GM21526 (cell line): Measurements from ENCODE around the gene FGA.

Experiments
- ATAC-seq: cut with Tn5 transposase; IDR thresholded peaks from one replicate; pipeline ENCODE4 v1.9.1; 2021; ENCODE audit warnings: moderate library complexity; ENCODE audit not compliant: unreplicated experiment, low FRiP score

Gene FGA

DNA sequence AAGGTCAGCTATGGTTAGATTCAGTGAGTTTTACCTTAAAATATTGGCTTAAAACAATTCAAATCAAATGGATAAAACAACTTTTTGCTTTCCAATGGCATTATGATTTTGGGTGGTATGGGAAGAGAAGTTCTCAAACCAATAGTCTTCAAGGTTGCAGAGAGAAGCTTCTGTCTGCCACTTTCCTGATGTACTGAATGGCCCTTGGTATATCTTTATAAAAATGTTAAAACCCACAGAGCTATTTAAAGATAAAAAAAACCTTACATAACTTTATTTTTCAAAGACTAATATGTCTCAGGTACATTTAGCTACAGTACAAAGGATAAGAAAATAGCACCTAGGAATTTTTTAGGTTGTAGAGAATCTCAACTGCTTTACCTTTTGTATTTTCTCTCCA lies 6.9 kb downstream of the FGA start:
- ATAC-seq, result no peak

DNA sequence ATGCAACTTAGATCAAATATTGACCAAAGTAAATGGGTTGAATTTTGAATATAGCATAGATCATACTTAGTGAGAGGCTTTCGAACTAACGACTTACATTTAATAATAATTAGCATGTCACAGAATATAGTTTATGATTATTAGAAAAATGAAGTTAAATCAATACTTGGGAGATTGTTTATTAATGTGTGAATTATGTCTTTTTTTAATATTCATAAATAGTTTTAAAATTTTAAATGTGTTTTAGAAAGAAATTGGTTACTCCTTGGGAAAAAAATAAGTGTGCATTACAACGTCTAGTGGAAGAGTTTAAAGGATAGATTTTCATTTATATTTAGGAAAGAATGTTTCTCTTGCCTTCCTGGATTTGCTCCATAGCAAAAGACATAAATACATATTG lies 7.3 kb downstream of the FGA start:
- no peak for ATAC-seq

DNA sequence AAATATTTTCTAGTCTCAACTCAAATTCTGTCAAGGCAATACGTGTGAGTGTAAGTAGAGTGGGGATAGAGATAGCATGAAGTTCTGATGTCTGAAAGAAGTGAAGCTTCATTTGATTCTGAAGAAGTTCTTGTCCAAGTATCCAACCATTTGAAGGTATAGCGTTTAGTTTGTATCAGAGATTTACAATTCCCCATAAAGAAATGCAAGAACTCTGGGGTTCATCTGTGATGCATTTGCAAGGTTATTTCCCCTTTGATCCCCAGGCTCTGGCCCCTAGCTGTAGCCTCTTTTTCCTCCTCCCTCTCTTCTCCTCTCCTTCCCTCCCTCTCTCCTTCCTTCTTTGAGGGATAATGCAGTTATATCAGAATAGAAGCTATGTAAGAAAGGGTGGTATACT lies 7.8 kb downstream of the FGA start:
- no peak for ATAC-seq

DNA sequence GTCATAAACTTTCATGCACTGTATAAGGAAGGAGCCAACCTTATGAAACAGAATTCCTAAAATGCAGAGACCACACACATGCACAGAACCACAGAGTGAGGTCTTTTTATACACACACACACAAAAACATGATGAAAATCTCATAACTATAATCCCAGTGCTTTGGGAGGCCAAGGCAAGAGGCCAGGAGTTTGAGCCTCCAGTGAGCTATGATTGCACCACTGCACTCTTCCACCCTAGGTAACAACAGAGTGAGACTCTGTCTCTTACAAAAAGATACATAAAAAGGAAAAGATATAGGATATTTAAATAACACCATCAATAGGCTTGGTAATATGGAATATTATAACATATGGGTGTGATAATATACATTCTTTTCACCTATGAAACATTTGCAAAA lies 10.6 kb downstream of the FGA start:
- ATAC-seq, result no peak

DNA sequence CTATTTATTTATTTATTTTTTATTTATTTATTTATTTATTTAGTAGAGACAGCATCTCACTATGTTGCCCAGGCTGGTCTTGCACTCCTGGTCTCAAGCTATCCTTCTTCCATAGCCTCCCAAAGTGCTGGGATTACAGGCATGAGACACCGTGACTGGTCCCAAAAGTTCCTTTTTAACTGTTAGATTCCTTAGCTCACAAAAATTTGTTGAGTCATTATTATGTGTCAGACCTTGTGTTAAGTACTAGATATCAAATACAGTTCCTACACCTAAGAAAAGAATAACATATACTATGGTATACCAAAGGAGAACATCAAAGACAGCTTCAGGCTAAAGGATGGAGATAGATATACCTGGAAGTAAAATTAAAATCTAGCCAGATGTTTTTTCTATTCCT lies 11.6 kb downstream of the FGA start:
- no peak for ATAC-seq

DNA sequence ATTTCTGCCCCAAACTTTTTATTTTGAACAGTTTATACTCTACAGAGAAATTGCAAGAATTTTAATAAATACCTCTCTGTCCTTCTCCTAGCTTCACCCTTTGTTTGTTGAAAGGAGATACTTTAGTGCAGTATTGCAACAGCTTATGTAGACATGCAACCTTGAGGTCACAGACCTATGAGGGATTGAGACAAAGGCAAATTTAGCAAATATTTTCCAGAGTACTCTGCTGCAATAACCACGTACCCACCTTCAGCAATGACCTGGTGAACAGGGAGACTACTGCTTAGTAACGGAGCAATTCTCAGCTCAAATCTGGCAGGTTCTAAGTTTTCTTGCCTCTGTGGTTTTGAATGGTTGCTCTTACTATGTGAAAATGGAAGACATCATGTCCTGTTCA lies 13.2 kb downstream of the FGA start:
- no peak for ATAC-seq

DNA sequence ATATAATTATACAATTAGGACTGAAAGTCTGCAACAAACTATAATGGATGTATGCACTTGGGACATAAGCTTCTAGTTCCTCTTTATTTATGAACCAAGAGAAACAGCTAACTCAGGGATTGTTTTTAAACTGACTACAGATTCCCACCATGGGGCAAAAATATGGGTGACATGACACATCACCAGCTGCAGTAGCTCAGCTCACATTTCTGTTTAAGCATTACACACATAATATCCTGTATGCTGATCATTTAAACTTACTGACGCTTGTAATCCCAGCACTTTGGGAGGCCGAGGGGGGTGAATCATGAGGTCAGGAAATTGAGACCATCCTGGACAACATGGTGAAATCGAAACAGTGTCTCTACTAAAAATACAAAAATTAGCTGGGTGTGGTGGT lies 16.2 kb downstream of the FGA start:
- no peak for ATAC-seq

DNA sequence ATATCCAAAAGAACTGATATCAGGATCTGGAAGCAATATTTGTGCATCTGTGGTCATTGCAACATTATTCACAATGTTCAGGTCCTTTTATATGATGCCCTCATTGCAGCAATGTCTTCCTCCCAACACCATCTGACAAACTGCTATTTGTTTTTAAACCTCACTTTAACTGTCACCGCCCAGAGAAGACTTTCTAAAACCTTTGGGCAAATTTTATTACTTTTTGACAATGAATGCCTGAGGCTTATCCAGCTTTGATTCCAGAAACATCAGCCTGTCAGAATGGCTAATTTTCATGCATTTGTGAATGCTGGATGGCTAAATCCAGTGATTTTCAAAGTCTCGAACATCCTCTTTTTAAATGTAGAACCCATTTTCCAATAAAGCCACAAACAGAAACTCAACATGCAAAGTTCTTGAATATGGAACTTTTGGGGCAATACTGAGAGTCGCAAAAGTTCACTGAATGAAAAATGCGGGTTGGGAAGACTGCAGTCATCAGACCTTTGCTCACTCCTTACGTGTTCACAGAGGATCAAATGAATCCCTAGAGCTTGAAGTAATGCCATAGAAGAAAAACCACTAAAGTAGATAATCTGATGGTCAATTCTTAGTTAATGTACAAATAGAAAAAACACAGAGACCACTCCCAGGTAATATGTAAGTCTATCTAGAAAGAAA lies 17.2 kb downstream of the FGA start:
- ATAC-seq, result no peak

DNA sequence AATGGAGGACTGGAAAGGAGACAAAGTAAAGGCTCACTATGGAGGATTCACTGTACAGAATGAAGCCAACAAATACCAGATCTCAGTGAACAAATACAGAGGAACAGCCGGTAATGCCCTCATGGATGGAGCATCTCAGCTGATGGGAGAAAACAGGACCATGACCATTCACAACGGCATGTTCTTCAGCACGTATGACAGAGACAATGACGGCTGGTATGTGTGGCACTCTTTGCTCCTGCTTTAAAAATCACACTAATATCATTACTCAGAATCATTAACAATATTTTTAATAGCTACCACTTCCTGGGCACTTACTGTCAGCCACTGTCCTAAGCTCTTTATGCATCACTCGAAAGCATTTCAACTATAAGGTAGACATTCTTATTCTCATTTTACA lies 21.0 kb downstream of the FGA start:
- no peak for ATAC-seq

DNA sequence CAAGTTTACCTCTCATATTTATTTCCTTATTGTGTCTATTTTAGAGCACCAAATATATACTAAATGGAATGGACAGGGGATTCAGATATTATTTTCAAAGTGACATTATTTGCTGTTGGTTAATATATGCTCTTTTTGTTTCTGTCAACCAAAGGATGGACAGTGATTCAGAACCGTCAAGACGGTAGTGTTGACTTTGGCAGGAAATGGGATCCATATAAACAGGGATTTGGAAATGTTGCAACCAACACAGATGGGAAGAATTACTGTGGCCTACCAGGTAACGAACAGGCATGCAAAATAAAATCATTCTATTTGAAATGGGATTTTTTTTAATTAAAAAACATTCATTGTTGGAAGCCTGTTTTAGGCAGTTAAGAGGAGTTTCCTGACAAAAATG lies 21.5 kb downstream of the FGA start:
- ATAC-seq, result no peak

DNA sequence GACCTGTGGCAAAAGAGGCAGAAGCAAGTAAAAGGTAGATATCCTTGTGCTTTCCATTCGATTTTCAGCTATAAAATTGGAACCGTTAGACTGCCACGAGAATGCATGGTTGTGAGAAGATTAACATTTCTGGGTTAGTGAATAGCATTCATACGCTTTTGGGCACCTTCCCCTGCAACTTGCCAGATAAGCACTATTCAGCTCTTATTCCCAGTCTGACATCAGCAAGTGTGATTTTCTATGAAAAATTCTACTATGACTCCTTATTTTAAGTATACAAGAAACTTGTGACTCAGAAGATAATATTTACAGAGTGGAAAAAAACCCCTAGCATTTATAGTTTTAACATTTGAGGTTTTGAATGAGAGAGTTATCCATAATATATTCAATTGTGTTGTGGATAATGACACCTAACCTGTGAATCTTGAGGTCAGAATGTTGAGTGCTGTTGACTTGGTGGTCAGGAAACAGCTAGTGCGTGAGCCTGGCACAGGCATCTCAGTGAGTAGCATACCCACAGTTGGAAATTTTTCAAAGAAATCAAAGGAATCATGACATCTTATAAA lies 23.8 kb downstream of the FGA start:
- ATAC-seq, result no peak

DNA sequence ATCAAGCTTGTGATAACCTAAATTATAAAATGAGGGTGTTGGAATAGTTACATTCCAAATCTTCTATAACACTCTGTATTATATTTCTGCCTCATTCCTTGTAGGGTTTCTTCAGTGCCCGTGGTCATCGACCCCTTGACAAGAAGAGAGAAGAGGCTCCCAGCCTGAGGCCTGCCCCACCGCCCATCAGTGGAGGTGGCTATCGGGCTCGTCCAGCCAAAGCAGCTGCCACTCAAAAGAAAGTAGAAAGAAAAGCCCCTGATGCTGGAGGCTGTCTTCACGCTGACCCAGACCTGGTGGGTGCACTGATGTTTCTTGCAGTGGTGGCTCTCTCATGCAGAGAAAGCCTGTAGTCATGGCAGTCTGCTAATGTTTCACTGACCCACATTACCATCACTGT lies 24.8 kb downstream of the FGA start:
- no peak for ATAC-seq

DNA sequence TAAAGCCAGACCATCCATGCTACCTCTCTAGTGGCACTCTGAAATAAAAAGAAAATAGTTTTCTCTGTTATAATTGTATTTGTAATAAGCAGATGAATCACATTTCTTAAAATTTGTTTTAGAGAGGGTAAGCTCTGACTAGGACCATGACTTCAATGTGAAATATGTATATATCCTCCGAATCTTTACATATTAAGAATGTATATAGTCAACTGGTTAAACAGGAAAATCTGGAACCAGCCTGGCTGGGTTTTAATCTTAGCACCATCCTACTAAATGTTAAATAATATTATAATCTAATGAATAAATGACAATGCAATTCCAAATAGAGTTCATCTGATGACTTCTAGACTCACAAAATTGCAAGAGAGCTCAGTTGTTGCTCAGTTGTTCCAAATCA lies 26.2 kb downstream of the FGA start:
- no peak for ATAC-seq

DNA sequence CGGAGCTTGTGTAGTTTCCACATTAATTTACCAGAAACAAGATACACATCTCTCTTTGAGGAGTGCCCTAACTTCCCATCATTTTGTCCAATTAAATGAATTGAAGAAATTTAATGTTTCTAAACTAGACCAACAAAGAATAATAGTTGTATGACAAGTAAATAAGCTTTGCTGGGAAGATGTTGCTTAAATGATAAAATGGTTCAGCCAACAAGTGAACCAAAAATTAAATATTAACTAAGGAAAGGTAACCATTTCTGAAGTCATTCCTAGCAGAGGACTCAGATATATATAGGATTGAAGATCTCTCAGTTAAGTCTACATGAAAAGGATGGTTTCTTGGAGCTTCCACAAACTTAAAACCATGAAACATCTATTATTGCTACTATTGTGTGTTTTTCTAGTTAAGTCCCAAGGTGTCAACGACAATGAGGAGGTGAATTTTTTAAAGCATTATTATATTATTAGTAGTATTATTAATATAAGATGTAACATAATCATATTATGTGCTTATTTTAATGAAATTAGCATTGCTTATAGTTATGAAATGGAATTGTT lies 27.8 kb downstream of the FGA start, which contains the start of gene FGB:
Gene FGB (plus strand): TSS at position 315 of the 558 bp plus-strand sequence. CDS start 8 bp downstream, at position 323.
- no peak for ATAC-seq

DNA sequence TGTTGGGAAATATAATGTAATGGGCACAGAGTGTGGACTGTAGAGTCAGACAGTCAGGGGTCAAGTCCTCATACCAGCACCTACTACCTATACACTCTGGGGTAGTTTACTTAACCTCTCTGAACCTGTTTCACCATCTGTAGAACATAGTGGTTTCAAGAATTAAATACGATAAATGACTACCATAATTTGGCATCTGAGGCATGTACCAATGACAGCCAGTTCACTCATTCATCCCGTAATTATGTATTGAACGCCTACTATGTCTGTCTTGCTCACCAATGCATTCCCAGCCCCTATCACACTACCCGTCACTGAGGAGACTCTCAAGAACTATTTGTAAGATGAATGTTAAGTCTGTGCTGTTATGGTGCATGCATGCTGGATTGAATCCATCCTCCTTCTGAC lies 29.7 kb downstream of the FGA start:
- ATAC-seq, result no peak

DNA sequence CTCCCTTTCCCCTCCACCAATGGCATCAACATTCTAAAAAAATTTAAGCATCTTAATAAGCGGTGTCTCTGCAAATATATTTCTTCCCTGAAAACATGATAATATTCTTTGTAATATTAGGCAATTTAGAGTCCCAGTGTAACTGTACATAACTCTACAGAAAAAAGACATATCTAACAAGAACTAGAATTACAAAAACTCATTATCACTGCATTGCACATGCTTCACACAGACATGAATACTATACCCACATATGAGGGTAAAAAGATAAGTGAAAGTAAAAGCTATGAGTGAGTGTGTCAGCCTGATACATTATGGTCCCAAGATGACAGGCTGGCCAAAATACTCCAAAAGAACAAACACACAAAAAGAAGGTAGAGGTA lies 30.1 kb downstream of the FGA start:
- no peak for ATAC-seq

DNA sequence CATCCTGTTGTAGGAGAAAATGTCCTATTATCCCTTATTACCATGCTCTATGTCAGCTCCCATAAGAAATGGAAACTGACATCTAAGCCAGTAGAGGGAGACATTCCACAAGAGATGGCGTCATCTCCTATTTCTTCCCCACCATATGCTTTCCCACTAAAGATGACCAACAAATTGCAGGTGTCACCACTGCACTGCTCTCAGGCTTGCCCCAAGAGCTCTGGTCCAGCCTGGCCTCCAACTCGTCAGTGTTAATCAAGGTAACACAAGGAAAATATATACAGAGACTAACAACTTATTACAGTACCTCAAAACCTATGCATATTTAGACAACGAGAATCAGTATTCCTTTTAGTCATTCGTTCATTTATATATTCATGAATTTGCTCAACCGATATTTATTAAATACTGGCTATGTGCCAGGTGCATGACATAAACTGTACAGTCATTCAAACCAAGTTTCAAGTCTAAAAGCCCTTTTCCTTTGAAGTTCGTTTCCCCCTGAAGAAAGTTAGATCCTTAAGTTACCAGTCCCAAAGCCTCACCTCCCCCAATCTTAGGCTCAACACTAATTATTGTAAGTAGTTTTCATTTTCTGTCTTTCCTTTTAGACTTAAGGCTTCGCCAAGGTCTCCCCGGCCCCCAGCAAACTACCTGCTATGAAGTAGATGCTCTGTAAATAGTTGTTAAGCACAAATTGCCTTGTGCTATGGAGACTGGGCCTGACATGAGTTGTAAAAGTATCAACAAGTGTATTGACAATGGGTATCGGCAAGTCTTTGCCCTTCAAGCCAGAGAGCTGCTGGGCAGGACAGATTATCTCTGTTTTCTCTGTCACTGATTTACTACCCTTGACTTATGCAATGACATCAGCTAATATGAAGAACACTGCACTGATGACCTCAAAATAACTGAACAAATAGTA lies 30.8 kb downstream of the FGA start:
- peak; percentile 89 for ATAC-seq

DNA sequence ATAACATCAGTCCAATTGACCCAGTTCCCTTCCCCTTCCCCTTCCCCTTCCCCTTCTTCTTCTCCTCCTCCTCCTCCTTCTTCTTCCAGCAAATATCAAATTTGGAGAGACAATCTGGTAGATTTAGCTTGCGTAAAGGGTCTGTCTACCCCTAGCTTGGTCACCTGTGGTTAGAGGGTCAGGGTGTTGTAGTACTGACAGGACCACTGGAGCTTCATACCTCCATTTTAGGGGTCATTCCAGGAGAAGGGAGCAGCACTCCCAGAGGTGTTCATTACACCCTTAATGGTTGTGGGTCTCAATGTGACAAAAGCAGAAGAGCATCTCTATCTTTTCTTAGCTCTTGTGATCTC lies 31.4 kb downstream of the FGA start:
- ATAC-seq, result peak; percentile 29

DNA sequence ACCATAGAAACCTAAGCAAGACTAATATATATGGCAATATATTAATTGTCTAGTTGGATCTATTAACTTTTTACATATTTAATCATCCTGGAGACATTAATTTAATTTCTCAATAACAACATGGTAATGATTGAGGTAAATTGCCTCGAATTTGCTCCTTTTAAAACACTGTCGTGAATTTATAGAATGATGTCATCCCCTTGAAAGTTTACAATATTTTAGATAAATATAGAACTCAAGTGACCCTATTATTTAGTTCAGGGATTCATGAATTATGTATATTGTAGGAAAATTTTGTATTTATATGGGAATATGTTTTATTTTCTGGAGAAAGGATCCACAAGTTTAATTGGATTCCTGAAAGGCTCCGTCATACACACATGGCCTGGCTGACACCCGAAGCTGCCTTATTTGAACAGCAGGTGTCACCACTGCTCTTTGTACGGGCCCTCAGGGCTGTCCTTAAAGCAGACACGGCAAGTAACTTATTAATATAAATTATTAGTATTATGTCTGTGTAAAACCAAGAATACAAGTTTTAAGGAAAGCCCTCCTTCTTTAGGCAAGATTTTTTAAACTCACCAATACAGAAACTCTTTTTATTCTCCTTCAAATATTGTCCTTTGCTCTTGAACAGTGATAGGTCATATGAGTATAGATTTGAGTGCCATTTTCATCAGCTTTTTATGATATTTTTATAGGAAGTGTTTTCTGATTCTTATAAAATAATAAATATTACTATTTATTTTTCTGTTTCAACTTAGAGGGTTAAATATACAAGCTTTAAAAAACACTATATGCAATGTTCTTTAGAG lies 38.5 kb downstream of the FGA start:
- peak; percentile 64 for ATAC-seq

DNA sequence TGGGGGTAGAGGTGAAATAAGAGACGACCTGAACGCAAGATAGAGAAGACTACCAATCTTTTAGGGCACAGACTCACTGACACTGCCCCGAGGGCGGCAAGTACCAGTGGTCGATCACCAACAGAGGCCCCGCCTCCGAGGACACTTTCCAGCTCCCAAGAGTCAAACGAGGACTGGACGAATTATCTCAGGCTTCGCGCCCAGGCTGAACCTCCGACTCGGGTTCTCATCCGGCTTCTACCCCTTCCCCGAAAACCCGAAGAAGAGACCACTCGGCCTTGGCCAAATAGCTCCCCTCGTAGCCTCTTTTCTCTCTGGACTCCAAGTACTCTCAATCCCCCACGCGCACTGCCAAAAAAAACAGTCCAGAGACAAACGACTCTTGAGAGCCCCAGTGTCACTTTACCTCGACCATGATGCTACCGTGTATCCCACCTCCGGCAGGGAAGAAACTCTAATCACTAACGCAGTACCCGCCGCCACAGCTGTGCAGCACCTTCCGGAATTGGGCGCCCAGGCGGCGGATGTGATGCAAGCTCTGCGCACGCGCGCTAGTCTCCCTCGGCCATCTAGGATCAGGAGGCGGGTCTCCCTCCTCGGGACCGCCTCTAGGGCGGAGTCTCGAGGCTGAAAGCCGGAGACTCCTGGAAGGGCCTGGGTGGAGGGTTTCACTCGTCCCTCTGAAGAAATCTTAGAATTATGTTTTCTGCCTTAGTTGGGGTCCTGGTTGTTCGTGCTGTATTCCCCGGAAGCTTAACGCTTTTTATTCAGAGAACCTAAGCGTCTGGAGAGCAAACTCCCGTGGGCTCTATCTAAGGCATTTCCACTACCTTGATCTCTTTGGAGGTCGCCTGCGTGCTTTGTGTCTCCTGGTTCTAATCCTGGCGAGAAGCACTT lies 40.4 kb downstream of the FGA start, which contains the start of gene PLRG1:
Gene PLRG1 (minus strand): TSS at position 507 of the 897 bp plus-strand sequence. CDS start 92 bp downstream, at position 415.
- ATAC-seq, result peak; percentile 98
